Hematopoietic multipotent progenitor cell treated with erythropoietin and hydrocortisone succinate and interleukin-3 and kit ligand, for 4 days (in vitro differentiated cells): ENCODE measurements around the gene SFRP5.

Source experiments
- DNase-seq: peaks from one replicate; pipeline ENCODE4 v3.0.0-alpha.2; 2015

Gene SFRP5

GRCh38 chr10:97763947-97764346, 7.9 kb downstream of the SFRP5 start:
- DNase-seq, result no peak

GRCh38 chr10:97763411-97763810, 8.4 kb downstream of the SFRP5 start:
- no peak for DNase-seq

GRCh38 chr10:97762816-97763215, 9.0 kb downstream of the SFRP5 start:
- DNase-seq, result no peak

GRCh38 chr10:97762056-97762455, 9.7 kb downstream of the SFRP5 start:
- DNase-seq, result no peak

GRCh38 chr10:97761331-97761865, 10.4 kb downstream of the SFRP5 start:
- DNase-seq, result no peak

GRCh38 chr10:97760461-97761257, 11.1 kb downstream of the SFRP5 start:
- no peak for DNase-seq

GRCh38 chr10:97759946-97760345, 11.9 kb downstream of the SFRP5 start:
- DNase-seq, result no peak

GRCh38 chr10:97759158-97759887, 12.5 kb downstream of the SFRP5 start:
- DNase-seq, result peak; percentile 81

GRCh38 chr10:97757471-97757870, 14.3 kb downstream of the SFRP5 start:
- DNase-seq, result no peak

- DNase-seq, result no peak
Measured at GRCh38 chr10:97755718-97756117, 16.1 kb downstream of the SFRP5 start.

- no peak for DNase-seq
Measured at GRCh38 chr10:97754726-97755125, 17.1 kb downstream of the SFRP5 start.

- DNase-seq, result no peak
Measured at GRCh38 chr10:97752956-97753355, 18.8 kb downstream of the SFRP5 start.

GRCh38 chr10:97748116-97748515, 23.7 kb downstream of the SFRP5 start:
- DNase-seq, result no peak

- DNase-seq, result no peak
Measured at GRCh38 chr10:97747573-97747972, 24.2 kb downstream of the SFRP5 start.

- DNase-seq, result peak; percentile 83
Measured at GRCh38 chr10:97744405-97745035, 27.3 kb downstream of the SFRP5 start.

- DNase-seq, result peak; percentile 53
Measured at GRCh38 chr10:97743169-97743943, 28.4 kb downstream of the SFRP5 start.

- DNase-seq, result no peak
Measured at GRCh38 chr10:97740613-97741012, 31.2 kb downstream of the SFRP5 start.

- DNase-seq, result no peak
Measured at GRCh38 chr10:97738616-97739015, 33.2 kb downstream of the SFRP5 start.

- no peak for DNase-seq
Measured at GRCh38 chr10:97737770-97738265, 34.0 kb downstream of the SFRP5 start.

GRCh38 chr10:97736902-97737769, 34.7 kb downstream of the SFRP5 start, which contains the start of gene ZFYVE27:
Gene ZFYVE27 (plus strand): TSS chr10:97737128. CDS start chr10:97738478, 1,350 bp downstream.
- DNase-seq, result peak; percentile 98

GRCh38 chr10:97736403-97736901, 35.3 kb downstream of the SFRP5 start:
- no peak for DNase-seq
